GM12878 (cell line): ENCODE measurements around the gene RAB34. TPM values are rescaled to one million over a fixed set of nuclear protein-coding genes. Genes with fewer than 3 reads are reported as not detected.
"Not testable (repeated sequence)": the region's sequence is repeated elsewhere in the genome, so short reads cannot be mapped to it uniquely, and the experiment has no call there.

Source experiments
- ATAC-seq: fragments of 200-7000 bp; cut with Tn5 transposase; 3 replicates; pipeline ENCODE4 v1.9.1; 2020; ENCODE audit warnings: mild to moderate bottlenecking, moderate library complexity
- BruUV-seq: library from RNA; stranded (reverse); fragments of 400-500 nt; replicated peaks from 2 replicates; lab custom pipeline; 2021; lab: Mats Ljungman, UMichigan
- CTCF ChIA-PET: fragments of 300-600 bp; sonication (Branson Sonifier 250); formaldehyde crosslinking; extraction: SDS; loops from one replicate; lab custom pipeline; 2021; ENCODE audit warnings: inconsistent platforms; lab: Yijun Ruan, JAX
- POLR2A ChIA-PET: fragments of 350-600 bp; formaldehyde crosslinking; extraction: SDS; loops from one replicate; lab custom pipeline; 2021; ENCODE audit warnings: inconsistent platforms; lab: Charles Lee
- RAD21 ChIA-PET: fragments of 300-600 bp; sonication (Branson Sonifier 250); formaldehyde crosslinking; loops from one replicate; lab custom pipeline; 2023; ENCODE audit warnings: antibody characterized with exemption; ENCODE audit not compliant: unreplicated experiment; lab: Charles Lee
- SMC1A ChIA-PET: fragments of 300-600 bp; sonication (Branson Sonifier 250); formaldehyde crosslinking; loops from one replicate; lab custom pipeline; 2023; ENCODE audit not compliant: unreplicated experiment, uncharacterized antibody; lab: Charles Lee
- DNase-seq: peaks from one replicate; pipeline ENCODE4 v3.0.0-alpha.2; 2011; ENCODE audit warnings: low read depth, low spot score
- FAIRE-seq: peaks from 3 replicates; lab custom pipeline; 2011; peaks lifted over from hg19 to GRCh38; lab: Jason Lieb, UNC
- H2AFZ ChIP-seq: 2 replicates; pipeline ENCODE4 v1.6.0; 2011; ENCODE audit warnings: low read depth, low read length, control low read depth; ENCODE audit not compliant: control insufficient read depth
- H3K27ac ChIP-seq: 2 replicates; pipeline ENCODE4 v1.5.1; 2011; ENCODE audit warnings: control low read depth; ENCODE audit not compliant: control insufficient read depth, insufficient read depth
- H3K27me3 ChIP-seq, 2 experiments: replicated peaks in 1 of 2; 2 replicates each; pipeline versions ENCODE4 v1.6.0 to v1.6.1; 2011; ENCODE audit warnings: low read length in 1 of 2; ENCODE audit not compliant: control insufficient read depth in 2 of 2, insufficient read depth in 2 of 2
- H3K36me3 ChIP-seq, 2 experiments: 2 replicates each; pipeline ENCODE4 v1.5.1; 2011; ENCODE audit warnings: low read length in 1 of 2; ENCODE audit not compliant: control insufficient read depth in 2 of 2, insufficient read depth in 2 of 2
- H3K4me1 ChIP-seq: 2 replicates; pipeline ENCODE4 v1.6.1; 2011; ENCODE audit warnings: mild to moderate bottlenecking, low read length, moderate library complexity, mixed read lengths; ENCODE audit not compliant: control insufficient read depth, insufficient read depth
- H3K4me2 ChIP-seq: 2 replicates; pipeline ENCODE4 v1.6.0; 2011; ENCODE audit warnings: control low read depth; ENCODE audit not compliant: control insufficient read depth, insufficient read depth
- H3K4me3 ChIP-seq: fragments of 200-600 bp; sonication (generic); 2 replicates; pipeline ENCODE4 v1.5.1; 2016
- H3K79me2 ChIP-seq: 2 replicates; pipeline ENCODE4 v1.6.0; 2011; ENCODE audit warnings: low read length; ENCODE audit not compliant: control insufficient read depth, insufficient read depth
- H3K9ac ChIP-seq: 2 replicates; pipeline ENCODE4 v1.8.0; 2011; ENCODE audit warnings: low read length, control low read depth, mixed read lengths; ENCODE audit not compliant: control insufficient read depth, insufficient read depth
- H3K9me3 ChIP-seq: replicated peaks from 3 replicates; pipeline ENCODE4 v1.5.1; 2011; ENCODE audit warnings: mild to moderate bottlenecking, low read length; ENCODE audit not compliant: control insufficient read depth, insufficient read depth
- H4K20me1 ChIP-seq: 2 replicates; pipeline ENCODE4 v1.6.0; 2011; ENCODE audit not compliant: control insufficient read depth, insufficient read depth
- MLLT1 ChIP-seq: fragments of 450-650 bp; IDR thresholded peaks from 2 replicates; pipeline ENCODE4 v1.6.1; 2016; ENCODE audit warnings: mild to moderate bottlenecking
- YY1 ChIP-seq: IDR thresholded peaks from 2 replicates; pipeline ENCODE4 v1.6.1; 2011; ENCODE audit warnings: low read depth, mild to moderate bottlenecking, low read length
- WGBS: methylation state at CpG from one replicate; pipeline ENCODE4 v1.1.6; 2016; ENCODE audit warnings: low lambda C conversion rate; ENCODE audit not compliant: insufficient replicate concordance, insufficient coverage; ENCODE audit errors: missing lambda C conversion rate; 5-methylcytosine and 5-hydroxymethylcytosine counted together
- in situ Hi-C: fragments of 300-500 bp; cut with MboI; formaldehyde crosslinking; loops from 9 replicates; pipeline ENCODE4 v1.14.3; 2018; ENCODE audit warnings: mixed read lengths
- intact Hi-C: fragments of 100-400 bp; cut with micrococcal nuclease; formaldehyde crosslinking; loops from one replicate; pipeline ENCODE4 v1.14.2; 2022; ENCODE audit not compliant: unreplicated experiment
- polyA plus RNA-seq, 11 experiments: library from polyadenylated mRNA; depleted of rRNA in 4 of 11; unstranded in 6 of 11; stranded (reverse) in 5 of 11; fragments of >200 nt; fragmentation: Nextera tagmentation in 4 of 11; fragmentation: Illumina TruSeq in 1 of 11; extraction: Ambion mirVana in 4 of 11; extraction: Trizol in 1 of 11; gene quantifications; 1 replicate in 1 of 11; 2 replicates in 10 of 11; pipeline versions ENCODE4 v1.2.1 to v1.2.3, GENCODE V29; 2011 to 2016; ENCODE audit warnings: inconsistent platforms in 2 of 11, missing spikeins in 2 of 11, low read depth in 1 of 11
- total RNA-seq, 4 experiments: library from RNA; depleted of rRNA in 3 of 4; stranded (reverse); fragments of >200 nt in 3 of 4; fragmentation: Illumina TruSeq in 1 of 4; extraction: Trizol in 1 of 4; gene quantifications; 2 replicates each; pipeline versions ENCODE4 v1.2.1 to v1.2.3, GENCODE V29; 2013 to 2021

RAB34 gene
- total and polyA plus RNA-seq, 10 of the 15 experiments (the other 5 are each of a cell fraction or from before 2014, with no cell fraction given): 0.37 to 46.4 (median 32.8) TPM

GRCh38 chr17:28737316-28737715 lies 19.6 kb upstream of the RAB34 start:
- Histone ChIP-seq H3K27ac (peak overlapping the region; percentile 96), H3K4me2 (peak overlapping the region; percentile 76), H3K4me3 (no peak overlapping the region), H4K20me1 (no peaks in the 10 kb centered on the region), H3K27me3 (no peaks in the 10 kb centered on the region), H3K9me3 (peaks cover 8% of the 10 kb centered on the region; the same call in 2 of the 3 replicates), H3K9ac (no peak overlapping the region), H3K4me1 (peaks cover 70% of the 10 kb centered on the region), H3K36me3 (peaks cover 0 to 8% of the 10 kb centered on the region in 2 experiments; a peak in 2 of 4 replicates), H3K79me2 (peaks cover 25% of the 10 kb centered on the region), H2AFZ (no peak overlapping the region; the same call in 1 of the 2 replicates)
- WGBS: 86% methylated on average over 12 of the region's 12 CpGs
- DNase-seq (no peak), FAIRE-seq (no peak), ATAC-seq (no peak)
- RAD21 ChIA-PET: interaction anchor here (17.4 kb wide), 1 partner anchor 11 kb away, joined by 375 read pairs; the partner anchor contains the start of genes NEK8 and TLCD1
- POLR2A ChIA-PET: interaction anchor here (0.8 to 15.2 kb wide), 2 partner anchors 10 to 157 kb away, joined by 7 to 485 read pairs; partner anchors contain the start of genes NEK8, RPL23A and TLCD1
- CTCF ChIA-PET: interaction anchor here (7.4 kb wide), 1 partner anchor 9 kb away, joined by 95 read pairs; the partner anchor contains the start of genes NEK8 and TLCD1
- SMC1A ChIA-PET: interaction anchor here (0.7 to 17.8 kb wide), 2 partner anchors 9 to 93 kb away, joined by 3 to 326 read pairs; partner anchors contain the start of genes NEK8 and TLCD1
- in situ Hi-C loops: loop anchor here (25.0 kb wide), 1 partner anchor 1275 kb away; the partner anchor contains the start of gene KSR1
- TF ChIP-seq MLLT1: peak; percentile 64; the same call in 1 of the 2 replicates
- no peak for TF ChIP-seq YY1
- intact Hi-C loops: no loop called here
- no TSS peak for BruUV-seq

GRCh38 chr17:28735913-28736769 lies 18.5 kb upstream of the RAB34 start:
- intact Hi-C loops, FAIRE-seq, H3K36me3 ChIP-seq, H2AFZ ChIP-seq, H3K9ac ChIP-seq, DNase-seq, H3K4me2 ChIP-seq, H4K20me1 ChIP-seq, ATAC-seq, H3K4me3 ChIP-seq, H3K27me3 ChIP-seq, H3K9me3 ChIP-seq, BruUV-seq, H3K27ac ChIP-seq: not testable (repeated sequence)
- RAD21 ChIA-PET: interaction anchor here (0.6 to 17.4 kb wide), 3 partner anchors 10 to 156 kb away, joined by 3 to 375 read pairs (median 3); partner anchors contain the start of genes NEK8 and TLCD1
- 90% methylated on average over 6 of the region's 8 CpGs for WGBS
- peaks cover 59% of the 10 kb centered on the region for H3K4me1 ChIP-seq
- POLR2A ChIA-PET: interaction anchor here (0.6 to 17.2 kb wide), 5 partner anchors 8 to 159 kb away, joined by 3 to 485 read pairs (median 9); partner anchors contain the start of genes NEK8, RPL23A, TLCD1 and TRAF4
- in situ Hi-C loops: loop anchor here (25.0 kb wide), 1 partner anchor 1274 kb away; the partner anchor contains the start of gene KSR1
- SMC1A ChIA-PET: interaction anchor here (17.8 kb wide), 1 partner anchor 7 kb away, joined by 326 read pairs; the partner anchor contains the start of genes NEK8 and TLCD1
- peaks cover 23% of the 10 kb centered on the region for H3K79me2 ChIP-seq
- CTCF ChIA-PET: interaction anchor here (1.2 to 7.4 kb wide), 4 partner anchors 8 to 27 kb away, joined by 3 to 95 read pairs (median 8); partner anchors contain the start of genes NEK8 and TLCD1
